ENCODE data around the gene PCDH9. TPM values are rescaled to one million over a fixed set of nuclear protein-coding genes. Genes with fewer than 3 reads are reported as not detected.

PCDH9 gene
- polyA plus RNA-seq, 3 donors = 0.03 TPM; not detected in 1

DNA sequence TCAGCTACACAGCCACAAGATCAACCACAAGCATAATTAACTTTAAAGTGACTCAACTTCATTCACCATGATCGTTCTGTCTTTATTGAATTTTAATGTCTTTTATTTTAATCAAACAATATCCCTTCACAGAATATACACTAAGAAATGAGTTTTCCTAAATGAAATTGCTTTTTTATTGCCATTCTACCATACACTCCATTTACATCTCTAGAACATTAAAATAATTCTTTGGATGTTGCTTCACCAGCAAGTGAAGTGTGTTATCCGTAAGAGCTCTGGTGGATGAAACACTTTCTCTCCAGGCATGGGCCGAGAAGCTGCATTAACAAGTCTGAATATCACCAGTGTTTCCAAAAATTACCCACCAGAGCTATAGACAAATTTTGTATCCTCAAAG lies 789.2 kb downstream of the PCDH9 start:
- TF ChIP-seq, protein P1, sequence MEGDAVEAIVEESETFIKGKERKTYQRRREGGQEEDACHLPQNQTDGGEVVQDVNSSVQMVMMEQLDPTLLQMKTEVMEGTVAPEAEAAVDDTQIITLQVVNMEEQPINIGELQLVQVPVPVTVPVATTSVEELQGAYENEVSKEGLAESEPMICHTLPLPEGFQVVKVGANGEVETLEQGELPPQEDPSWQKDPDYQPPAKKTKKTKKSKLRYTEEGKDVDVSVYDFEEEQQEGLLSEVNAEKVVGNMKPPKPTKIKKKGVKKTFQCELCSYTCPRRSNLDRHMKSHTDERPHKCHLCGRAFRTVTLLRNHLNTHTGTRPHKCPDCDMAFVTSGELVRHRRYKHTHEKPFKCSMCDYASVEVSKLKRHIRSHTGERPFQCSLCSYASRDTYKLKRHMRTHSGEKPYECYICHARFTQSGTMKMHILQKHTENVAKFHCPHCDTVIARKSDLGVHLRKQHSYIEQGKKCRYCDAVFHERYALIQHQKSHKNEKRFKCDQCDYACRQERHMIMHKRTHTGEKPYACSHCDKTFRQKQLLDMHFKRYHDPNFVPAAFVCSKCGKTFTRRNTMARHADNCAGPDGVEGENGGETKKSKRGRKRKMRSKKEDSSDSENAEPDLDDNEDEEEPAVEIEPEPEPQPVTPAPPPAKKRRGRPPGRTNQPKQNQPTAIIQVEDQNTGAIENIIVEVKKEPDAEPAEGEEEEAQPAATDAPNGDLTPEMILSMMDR (IDR thresholded peaks at IDR 0.05) = no peak
- H3K4me3 ChIP-seq (replicated peaks in 1 of 3; ENCODE audit: low read depth in 2 of 3, low read length in 3 of 3) = no peak overlapping the region

DNA sequence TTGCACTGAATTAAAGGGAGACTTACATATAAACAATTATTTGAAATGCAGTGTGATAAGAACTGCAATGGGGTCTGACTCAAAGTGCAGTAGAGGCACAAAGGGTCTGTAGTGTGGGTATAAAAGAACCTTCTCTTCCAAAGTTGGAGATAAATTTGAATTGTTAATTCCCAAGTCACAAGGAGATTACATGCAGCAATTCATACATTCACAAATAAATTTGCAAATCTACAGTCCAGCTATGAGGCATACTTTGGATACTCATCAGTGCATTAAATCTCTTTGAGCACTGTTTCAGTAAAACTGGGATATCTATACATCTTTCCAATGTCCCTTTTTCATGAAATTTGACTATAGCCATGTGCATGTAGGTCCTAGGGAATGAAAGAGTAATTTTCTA lies 799.4 kb downstream of the PCDH9 start:
- no peaks in the 10 kb centered on the region for H3K4me1 ChIP-seq (ENCODE audit: control insufficient read depth in 1 of 2, insufficient read depth in 2 of 2, low read length in 2 of 2)
- H4K20me1 ChIP-seq (ENCODE audit: insufficient read depth, low read length) = no peaks in the 10 kb centered on the region
- Mint-ChIP-seq H3K4me3 (no peak overlapping the region), H3K4me1 (no peaks in the 10 kb centered on the region), H3K27me3 (ENCODE audit: low read depth in 3 of 3) (no peaks in the 10 kb centered on the region), H3K9me3 (peaks cover 0 to 4% (median 0%) of the 10 kb centered on the region in 7 donors), H3K27ac (no peak overlapping the region), H3K36me3 (no peaks in the 10 kb centered on the region)
- H3K4me2 ChIP-seq (replicated peaks; ENCODE audit: extremely low read depth, low read length, poor library complexity, severe bottlenecking) = no peak overlapping the region
- TF ChIP-seq, protein P1 (IDR thresholded peaks at IDR 0.05) = no peak
- no peaks in the 10 kb centered on the region for H3K79me2 ChIP-seq (ENCODE audit: insufficient read depth, low read length)
- H3K27ac ChIP-seq (ENCODE audit: low read depth in 1 of 2, low read length in 2 of 2) = no peak overlapping the region
- no peaks in the 10 kb centered on the region for H3K9me3 ChIP-seq (replicated peaks in 1 of 2; ENCODE audit: control insufficient read depth in 1 of 2, insufficient read depth in 1 of 2, low read length in 2 of 2)
- no peaks in the 10 kb centered on the region for H3K36me3 ChIP-seq (replicated peaks in 1 of 2; ENCODE audit: control insufficient read depth in 1 of 2, insufficient read depth in 2 of 2, low read length in 2 of 2)
- no peak overlapping the region for H3K9ac ChIP-seq (ENCODE audit: insufficient read depth, low read length, poor library complexity, severe bottlenecking)
- H3K4me3 ChIP-seq (replicated peaks in 1 of 3; ENCODE audit: low read depth in 2 of 3, low read length in 3 of 3) = no peak overlapping the region
- DNase-seq = no peak
- no peaks in the 10 kb centered on the region for H3K27me3 ChIP-seq (ENCODE audit: control insufficient read depth in 2 of 2, insufficient read depth in 2 of 2, low read length in 2 of 2)
- intact Hi-C loops (cut with micrococcal nuclease) = no loop called here
- H2AFZ ChIP-seq (ENCODE audit: insufficient read depth, low read depth, low read length, poor library complexity, severe bottlenecking) = no peak overlapping the region

More for the DNA sequence above, 789.2 kb downstream of the PCDH9 start:
- Histone ChIP-seq H3K36me3 (replicated peaks in 1 of 2; ENCODE audit: control insufficient read depth in 1 of 2, insufficient read depth in 2 of 2, low read length in 2 of 2) (no peaks in the 10 kb centered on the region), H3K4me2 (replicated peaks; ENCODE audit: extremely low read depth, low read length, poor library complexity, severe bottlenecking) (no peak overlapping the region), H4K20me1 (ENCODE audit: insufficient read depth, low read length) (no peaks in the 10 kb centered on the region), H3K27ac (ENCODE audit: low read depth in 1 of 2, low read length in 2 of 2) (no peak overlapping the region), H3K9me3 (replicated peaks in 1 of 2; ENCODE audit: control insufficient read depth in 1 of 2, insufficient read depth in 1 of 2, low read length in 2 of 2) (peaks cover 0 to 3% of the 10 kb centered on the region in 2 donors), H3K27me3 (ENCODE audit: control insufficient read depth in 2 of 2, insufficient read depth in 2 of 2, low read length in 2 of 2) (no peaks in the 10 kb centered on the region), H3K79me2 (ENCODE audit: insufficient read depth, low read length) (no peaks in the 10 kb centered on the region), H3K9ac (ENCODE audit: insufficient read depth, low read length, poor library complexity, severe bottlenecking) (no peak overlapping the region), H2AFZ (ENCODE audit: insufficient read depth, low read depth, low read length, poor library complexity, severe bottlenecking) (no peak overlapping the region), H3K4me1 (ENCODE audit: control insufficient read depth in 1 of 2, insufficient read depth in 2 of 2, low read length in 2 of 2) (no peaks in the 10 kb centered on the region)
- no peak for DNase-seq
- Mint-ChIP-seq H3K9me3 (peaks cover 0 to 6% (median 4%) of the 10 kb centered on the region in 7 donors), H3K27me3 (ENCODE audit: low read depth in 3 of 3) (no peaks in the 10 kb centered on the region), H3K4me3 (no peak overlapping the region), H3K4me1 (no peaks in the 10 kb centered on the region), H3K27ac (no peak overlapping the region), H3K36me3 (no peaks in the 10 kb centered on the region)
- WGBS (ENCODE audit: insufficient coverage) = no CpG with 5 or more reads among the region's 3 CpGs
- intact Hi-C loops (cut with micrococcal nuclease) = no loop called here
